Stimulated activated naive CD8-positive, alpha-beta T cell treated with anti-CD3 and anti-CD28 coated beads, Interleukin-15, Interleukin-2, amounts not matched to agents 100 U/mL and 50 U/mL, for 24 hours (primary cell): Measurements from ENCODE around the gene DDIT3.

Experiments used
- ATAC-seq: fragments of 150-1000 bp; cut with Tn5 transposase; one replicate; pipeline ENCODE4 v1.10.0; 2021
- DNase-seq: peaks from one replicate; pipeline ENCODE4 v3.0.0; 2021

DDIT3 gene

GRCh38 chr12:57467915-57468314, 52.4 kb downstream of the DDIT3 start:
- ATAC-seq (no peak), DNase-seq (no peak)

- ATAC-seq (no peak), DNase-seq (no peak)
Measured at GRCh38 chr12:57467212-57467874, 53.0 kb downstream of the DDIT3 start.
